GM13976 (cell line): ENCODE measurements around the gene SLCO1C1.

Experiments
- DNase-seq: peaks from one replicate; pipeline ENCODE4 v3.0.0; 2012; ENCODE audit warnings: low spot score
- in situ Hi-C: fragments of 300-500 bp; cut with MboI; formaldehyde crosslinking; loops from one replicate; pipeline ENCODE4 v1.12.0; 2022; ENCODE audit warnings: low sequenced_read_pairs, mixed read lengths, inconsistent platforms; ENCODE audit not compliant: unreplicated experiment
- TF ChIP-seq, protein P1 (sequence below): IDR thresholded peaks from 2 replicates; pipeline ENCODE4 v1.5.1; 2012; ENCODE audit warnings: borderline replicate concordance, mild to moderate bottlenecking; ENCODE audit not compliant: insufficient read depth; ENCODE audit errors: extremely low read depth, missing control alignments, control extremely low read depth

SLCO1C1 gene

DNA sequence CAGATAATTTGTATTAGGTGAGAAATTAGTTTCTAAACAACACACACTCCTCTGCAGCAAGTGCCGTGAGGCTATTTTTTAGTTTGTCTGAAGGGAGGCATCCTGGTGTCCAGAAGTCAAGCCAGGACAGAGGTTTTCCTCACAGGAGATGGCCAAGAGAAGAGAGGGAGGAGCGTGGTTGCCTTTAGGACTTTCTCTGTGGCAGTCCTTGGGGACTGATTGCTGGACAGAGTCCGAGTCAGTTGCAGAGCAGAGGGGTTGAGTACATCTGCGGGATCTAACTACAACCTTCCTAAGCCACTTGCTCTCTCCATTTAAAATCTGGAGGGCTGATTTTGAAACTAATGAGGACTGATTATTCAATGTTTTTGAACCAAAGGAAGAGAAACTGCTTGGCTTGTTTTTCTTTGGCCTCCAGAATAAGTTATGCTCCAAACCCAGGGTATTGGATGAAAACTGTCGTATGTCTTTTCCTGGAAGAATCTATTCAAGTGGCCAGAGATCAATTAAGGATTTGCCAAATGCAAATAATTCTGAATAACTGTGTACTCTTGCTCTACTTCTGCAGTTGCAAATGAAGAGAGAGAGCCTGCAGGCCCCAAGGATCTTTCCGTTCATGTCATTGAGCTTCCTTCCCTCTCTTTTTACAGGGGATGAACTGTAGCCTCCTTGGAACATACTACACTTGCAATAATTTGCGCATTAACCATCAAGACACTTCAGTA lies 1.2 kb downstream of the SLCO1C1 start:
- TF ChIP-seq, protein P1, sequence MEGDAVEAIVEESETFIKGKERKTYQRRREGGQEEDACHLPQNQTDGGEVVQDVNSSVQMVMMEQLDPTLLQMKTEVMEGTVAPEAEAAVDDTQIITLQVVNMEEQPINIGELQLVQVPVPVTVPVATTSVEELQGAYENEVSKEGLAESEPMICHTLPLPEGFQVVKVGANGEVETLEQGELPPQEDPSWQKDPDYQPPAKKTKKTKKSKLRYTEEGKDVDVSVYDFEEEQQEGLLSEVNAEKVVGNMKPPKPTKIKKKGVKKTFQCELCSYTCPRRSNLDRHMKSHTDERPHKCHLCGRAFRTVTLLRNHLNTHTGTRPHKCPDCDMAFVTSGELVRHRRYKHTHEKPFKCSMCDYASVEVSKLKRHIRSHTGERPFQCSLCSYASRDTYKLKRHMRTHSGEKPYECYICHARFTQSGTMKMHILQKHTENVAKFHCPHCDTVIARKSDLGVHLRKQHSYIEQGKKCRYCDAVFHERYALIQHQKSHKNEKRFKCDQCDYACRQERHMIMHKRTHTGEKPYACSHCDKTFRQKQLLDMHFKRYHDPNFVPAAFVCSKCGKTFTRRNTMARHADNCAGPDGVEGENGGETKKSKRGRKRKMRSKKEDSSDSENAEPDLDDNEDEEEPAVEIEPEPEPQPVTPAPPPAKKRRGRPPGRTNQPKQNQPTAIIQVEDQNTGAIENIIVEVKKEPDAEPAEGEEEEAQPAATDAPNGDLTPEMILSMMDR = no peak
- no peak for DNase-seq
- in situ Hi-C loops = no loop called here

DNA sequence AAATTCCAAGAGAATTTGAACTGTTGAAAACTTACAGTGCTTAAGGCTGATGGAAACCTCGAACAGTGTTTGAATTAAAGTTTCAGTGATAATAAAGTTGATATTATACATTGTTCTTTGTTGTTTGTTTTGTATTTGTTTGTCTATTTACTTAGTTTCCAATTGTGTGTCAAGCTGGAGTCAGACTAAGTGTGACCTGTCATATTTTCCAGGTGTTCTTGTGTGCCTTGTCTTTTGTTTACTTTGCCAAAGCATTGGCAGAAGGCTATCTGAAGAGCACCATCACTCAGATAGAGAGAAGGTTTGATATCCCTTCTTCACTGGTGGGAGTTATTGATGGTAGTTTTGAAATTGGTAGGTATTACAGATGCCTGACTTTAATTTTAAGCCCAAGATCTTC lies 6.0 kb downstream of the SLCO1C1 start:
- DNase-seq = no peak
- TF ChIP-seq, protein P1 = no peak
- in situ Hi-C loops = no loop called here

DNA sequence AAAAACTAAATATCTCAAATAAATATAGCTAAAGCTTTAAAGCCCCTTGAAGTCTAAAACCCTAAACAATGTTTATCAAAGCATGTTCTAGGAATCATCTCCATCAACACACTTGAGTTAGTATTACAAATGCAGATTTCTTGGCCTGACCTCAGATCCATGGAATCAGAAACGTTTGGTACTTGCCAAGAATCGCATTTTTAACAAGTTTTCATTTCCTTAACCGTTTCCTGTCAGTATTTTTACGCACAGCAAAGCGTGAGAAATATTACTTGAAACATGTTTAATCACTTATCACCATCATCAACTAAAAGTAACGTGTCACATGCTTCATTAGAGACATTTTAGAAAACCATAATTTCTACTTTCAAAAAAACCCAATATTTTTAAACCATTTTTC lies 9.7 kb downstream of the SLCO1C1 start:
- in situ Hi-C loops = no loop called here
- TF ChIP-seq, protein P1 = no peak
- DNase-seq = no peak

DNA sequence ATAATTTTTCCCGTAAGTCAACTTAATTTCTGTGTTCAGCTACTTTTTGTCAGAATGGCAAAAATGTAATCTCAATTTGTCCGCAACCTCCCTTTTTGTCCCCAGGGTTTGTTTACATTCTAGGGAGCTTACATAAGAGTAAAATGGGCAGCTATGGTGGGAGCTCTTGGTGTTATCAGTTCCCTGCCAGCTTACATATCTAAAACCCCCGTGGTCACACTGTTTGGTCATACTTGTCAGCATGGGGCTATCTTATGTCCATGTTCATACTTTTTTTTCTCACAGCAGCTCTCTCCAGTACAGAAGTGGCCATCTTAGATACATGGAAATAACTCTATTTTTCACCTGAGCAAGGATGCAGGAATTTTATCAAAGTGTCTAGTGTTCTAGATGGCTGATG lies 16.7 kb downstream of the SLCO1C1 start:
- in situ Hi-C loops = no loop called here
- TF ChIP-seq, protein P1 = no peak
- no peak for DNase-seq

DNA sequence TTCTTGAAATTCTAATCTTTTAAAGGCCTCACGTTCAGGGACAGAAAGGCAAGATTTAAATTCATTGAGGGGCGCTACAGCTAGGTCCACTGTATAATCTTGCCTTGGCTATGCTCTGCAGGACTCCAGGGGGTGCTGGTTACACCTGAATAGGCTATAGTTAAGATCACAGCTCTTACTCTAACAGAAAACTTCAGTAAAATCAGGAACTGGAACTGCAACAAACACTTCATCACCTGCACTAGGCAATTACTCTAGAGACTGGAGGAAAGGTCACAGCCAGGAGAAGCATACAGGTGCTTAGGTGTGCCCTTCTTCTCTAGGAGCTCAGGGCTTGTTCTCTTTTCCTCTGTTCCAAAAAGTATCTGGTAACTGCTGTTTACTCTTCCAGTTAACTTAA lies 20.9 kb downstream of the SLCO1C1 start:
- no peak for DNase-seq
- in situ Hi-C loops = no loop called here

DNA sequence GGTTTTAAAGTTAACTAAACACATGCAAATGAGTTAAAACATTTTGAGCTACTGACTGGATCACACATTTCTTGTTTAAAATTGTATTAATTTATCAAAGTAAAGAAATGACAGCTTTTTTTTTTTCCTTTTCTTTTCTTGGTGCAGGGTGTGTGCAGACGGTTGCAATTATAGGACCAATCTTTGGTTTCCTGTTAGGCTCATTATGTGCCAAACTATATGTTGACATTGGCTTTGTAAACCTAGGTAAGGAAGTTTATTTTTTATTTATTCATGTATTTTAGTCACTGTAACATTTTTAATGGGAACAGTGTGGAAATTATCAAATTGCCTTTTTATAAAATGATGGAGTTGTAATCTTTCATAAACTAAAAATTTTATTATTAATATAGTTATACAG lies 21.9 kb downstream of the SLCO1C1 start:
- no peak for DNase-seq
- TF ChIP-seq, protein P1 = no peak
- in situ Hi-C loops = no loop called here

More for the DNA sequence above, 20.9 kb downstream of the SLCO1C1 start:
- TF ChIP-seq, protein P1 = no peak

DNA sequence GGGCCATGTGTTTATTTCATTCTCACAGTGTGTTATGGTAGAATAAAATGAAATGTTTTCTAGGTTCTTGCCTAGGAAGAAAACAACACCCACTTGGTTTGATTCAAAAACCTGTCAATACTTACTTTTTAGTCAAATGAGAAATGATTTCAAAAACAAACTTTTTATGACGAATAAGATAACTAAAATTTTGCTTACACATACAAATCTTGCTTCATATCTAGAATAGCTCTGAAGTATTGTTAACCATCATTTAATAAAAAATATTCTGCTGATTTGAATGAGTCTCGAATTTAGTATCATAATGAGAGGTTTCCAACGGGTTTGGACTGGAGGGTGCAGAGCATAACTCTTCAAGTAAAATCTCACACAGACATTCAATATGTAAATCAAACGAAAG lies 23.2 kb downstream of the SLCO1C1 start:
- TF ChIP-seq, protein P1 = no peak
- in situ Hi-C loops = no loop called here
- no peak for DNase-seq
